GM13976 (cell line): ENCODE measurements around the gene AKAP5.

ENCODE experiments used
- DNase-seq: peaks from one replicate; pipeline ENCODE4 v3.0.0; 2012; ENCODE audit warnings: low spot score
- CTCF ChIP-seq: IDR thresholded peaks from 2 replicates; pipeline ENCODE4 v1.5.1; 2012; ENCODE audit warnings: borderline replicate concordance, mild to moderate bottlenecking; ENCODE audit not compliant: insufficient read depth; ENCODE audit errors: extremely low read depth, missing control alignments, control extremely low read depth
- in situ Hi-C: fragments of 300-500 bp; cut with MboI; formaldehyde crosslinking; loops from one replicate; pipeline ENCODE4 v1.12.0; 2022; ENCODE audit warnings: low sequenced_read_pairs, mixed read lengths, inconsistent platforms; ENCODE audit not compliant: unreplicated experiment

The AKAP5 gene

GRCh38 chr14:64459405-64460136 is 5.7 kb upstream of the AKAP5 start:
- TF ChIP-seq CTCF = no peak
- DNase-seq = no peak
- in situ Hi-C loops = no loop called here

GRCh38 chr14:64461221-64461620 is 4.1 kb upstream of the AKAP5 start:
- no peak for DNase-seq
- TF ChIP-seq CTCF = no peak
- in situ Hi-C loops = no loop called here

- TF ChIP-seq CTCF = no peak
- in situ Hi-C loops = no loop called here
- DNase-seq = peak; percentile 48
Measured at GRCh38 chr14:64463195-64463594, 2.1 kb upstream of the AKAP5 start.

- in situ Hi-C loops = no loop called here
- TF ChIP-seq CTCF = no peak
- no peak for DNase-seq
Measured at GRCh38 chr14:64463873-64464272, 1.4 kb upstream of the AKAP5 start.

GRCh38 chr14:64464651-64465050 is 648 bp upstream of the AKAP5 start:
- DNase-seq = no peak
- in situ Hi-C loops = no loop called here
- no peak for TF ChIP-seq CTCF

- no peak for DNase-seq
- in situ Hi-C loops = no loop called here
- TF ChIP-seq CTCF = no peak
Measured at GRCh38 chr14:64465831-64466554, 694 bp downstream of the AKAP5 start.
